C4-2B (cell line): Measurements from ENCODE around the gene VTCN1.
"Not testable (repeated sequence)": the region's sequence is repeated elsewhere in the genome, so short reads cannot be mapped to it uniquely, and the experiment has no call there.

Experiments used
- H3K27ac ChIP-seq: fragments of 450-650 bp; 2 replicates; pipeline ENCODE4 v1.5.1; 2017
- CTCF ChIP-seq: fragments of 450-650 bp; conservative IDR thresholded peaks from 2 replicates; pipeline ENCODE4 v1.5.1; 2017; ENCODE audit warnings: mild to moderate bottlenecking
- ZFX ChIP-seq: fragments of 450-650 bp; IDR thresholded peaks from 2 replicates; pipeline ENCODE4 v1.6.1; 2017

The VTCN1 gene

DNA sequence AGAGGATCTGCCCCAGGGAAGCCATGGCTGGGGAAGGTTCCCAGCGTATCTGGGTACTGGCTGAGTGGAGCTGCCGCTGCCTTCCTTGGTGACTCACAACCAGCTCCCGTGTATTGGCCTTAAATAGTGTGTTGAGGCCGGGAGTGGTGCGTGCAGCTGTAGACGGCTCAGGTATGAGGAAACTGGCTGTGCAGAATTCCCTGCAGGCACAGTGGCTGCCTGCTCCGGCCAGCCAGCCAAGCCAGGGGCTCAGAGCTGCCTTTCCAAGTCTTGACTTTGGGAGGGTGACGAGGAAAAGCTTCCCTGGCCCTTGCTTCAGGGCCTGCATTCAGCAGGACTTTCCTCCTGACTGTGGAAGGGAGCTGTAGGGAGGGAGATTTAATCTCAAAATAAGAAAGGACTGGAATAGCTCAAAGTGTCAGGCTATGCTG lies at the start of gene VTCN1:
VTCN1 (minus strand) TSS at position 97 of the 431 bp plus-strand sequence; CDS start at position 25, 72 bp downstream.
- TF ChIP-seq CTCF = no peak
- no peak for TF ChIP-seq ZFX
- no peak within 1 kb of the TSS for H3K27ac ChIP-seq

DNA sequence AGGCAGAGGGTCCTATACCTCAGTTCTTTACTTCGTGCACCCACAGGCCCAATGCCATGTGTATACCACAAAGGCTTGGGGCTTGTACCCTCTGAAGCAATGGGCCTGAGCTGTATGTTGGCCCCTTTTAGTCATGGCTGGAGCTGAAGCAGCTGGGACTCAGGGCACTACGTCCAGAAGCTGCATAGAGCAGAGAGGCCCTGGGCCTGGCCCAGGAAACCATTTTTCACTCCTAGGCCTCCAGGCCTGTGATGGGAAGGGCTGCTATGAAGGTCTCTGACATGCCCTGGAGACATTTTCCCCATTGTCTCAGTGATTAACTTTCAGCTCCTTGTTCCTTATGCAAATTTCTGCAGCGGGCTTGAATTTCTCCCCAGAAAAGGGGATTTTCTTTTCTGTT lies 48.1 kb upstream of the VTCN1 start:
- TF ChIP-seq CTCF (no peak), ZFX (no peak)
- H3K27ac ChIP-seq = no peak overlapping the region

- H3K27ac ChIP-seq = not testable (repeated sequence)
These were observed 47.3 kb upstream of the VTCN1 start for GRCh38 chr1:117258075-117258474.

DNA sequence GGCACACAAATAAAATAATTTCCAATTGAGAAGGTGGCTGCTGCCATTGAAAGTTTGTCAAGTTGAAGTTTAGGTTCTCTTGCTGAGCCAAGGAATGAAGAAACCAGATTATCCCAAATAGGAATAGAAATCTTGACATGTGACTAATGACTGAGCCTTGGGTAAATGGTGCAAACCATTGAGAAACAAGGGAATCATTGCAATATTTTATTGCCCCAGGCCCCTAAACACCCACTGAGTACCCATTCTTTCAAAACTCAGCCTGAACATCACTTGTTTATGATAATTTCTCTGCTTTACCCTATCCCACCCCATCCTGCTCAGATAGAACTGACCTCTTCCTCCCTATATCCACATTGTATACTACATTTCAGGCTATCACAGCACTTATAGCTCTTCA lies 46.6 kb upstream of the VTCN1 start:
- TF ChIP-seq CTCF (no peak), ZFX (no peak)
- H3K27ac ChIP-seq = no peak overlapping the region

- TF ChIP-seq CTCF (no peak), ZFX (no peak)
- H3K27ac ChIP-seq = no peak overlapping the region
These were observed 39.4 kb upstream of the VTCN1 start for GRCh38 chr1:117250061-117250606.

- TF ChIP-seq CTCF (no peak), ZFX (no peak)
- H3K27ac ChIP-seq = no peak overlapping the region
These were observed 34.2 kb upstream of the VTCN1 start for GRCh38 chr1:117244971-117245370.

- no peak overlapping the region for H3K27ac ChIP-seq
- TF ChIP-seq ZFX (no peak), CTCF (no peak)
These were observed 33.6 kb upstream of the VTCN1 start for GRCh38 chr1:117244306-117244705.

- TF ChIP-seq ZFX (no peak), CTCF (no peak)
These were observed 30.8 kb upstream of the VTCN1 start for GRCh38 chr1:117241512-117241911.

More at GRCh38 chr1:117241512-117241911, 30.8 kb upstream of the VTCN1 start:
- H3K27ac ChIP-seq = no peak overlapping the region
